GM23248 (cell line): ENCODE results near the gene CORO2A. TPM values are rescaled to one million over a fixed set of nuclear protein-coding genes. Genes with fewer than 3 reads are reported as not detected.
A peak's percentile ranks its signal among the peaks of the same experiment; 100 is the strongest.
"Not testable (repeated sequence)": the region's sequence is repeated elsewhere in the genome, so short reads cannot be mapped to it uniquely, and the experiment has no call there.

Experiments
- DNase-seq: peaks from one replicate; pipeline ENCODE4 v3.0.0-alpha.2; 2015
- H2AFZ ChIP-seq: fragments of 200-600 bp; sonication (generic); 2 replicates; pipeline ENCODE4 v1.6.1; 2016; ENCODE audit warnings: antibody characterized with exemption
- H3F3A ChIP-seq: fragments of 200-600 bp; sonication (generic); 2 replicates; pipeline ENCODE4 v1.6.1; 2016; ENCODE audit warnings: mild to moderate bottlenecking, antibody characterized with exemption, mixed run types; ENCODE audit not compliant: insufficient read depth
- H3K27ac ChIP-seq: fragments of 200-600 bp; sonication (generic); 2 replicates; pipeline ENCODE4 v1.5.1; 2016; ENCODE audit warnings: mild to moderate bottlenecking
- H3K27me3 ChIP-seq: fragments of 200-600 bp; sonication (generic); replicated peaks from 2 replicates; pipeline ENCODE4 v1.6.1; 2016; ENCODE audit warnings: mild to moderate bottlenecking; ENCODE audit not compliant: insufficient read depth
- H3K36me3 ChIP-seq: fragments of 200-600 bp; sonication (generic); 2 replicates; pipeline ENCODE4 v1.6.1; 2016; ENCODE audit warnings: low read depth, mild to moderate bottlenecking
- H3K4me1 ChIP-seq: fragments of 200-600 bp; sonication (generic); 2 replicates; pipeline ENCODE4 v1.6.1; 2016; ENCODE audit warnings: mild to moderate bottlenecking; ENCODE audit not compliant: insufficient read depth
- H3K4me2 ChIP-seq: fragments of 200-600 bp; sonication (generic); one replicate; pipeline ENCODE4 v1.6.1; 2016; ENCODE audit warnings: mild to moderate bottlenecking; ENCODE audit not compliant: unreplicated experiment
- H3K4me3 ChIP-seq: fragments of 200-600 bp; sonication (generic); 2 replicates; pipeline ENCODE4 v1.5.1; 2016; ENCODE audit warnings: mild to moderate bottlenecking
- H3K79me2 ChIP-seq: fragments of 200-600 bp; sonication (generic); 2 replicates; pipeline ENCODE4 v1.6.1; 2016; ENCODE audit warnings: mild to moderate bottlenecking; ENCODE audit not compliant: insufficient read depth
- H3K9ac ChIP-seq: fragments of 200-600 bp; sonication (generic); 2 replicates; pipeline ENCODE4 v1.6.1; 2016; ENCODE audit warnings: mild to moderate bottlenecking
- H3K9me2 ChIP-seq: fragments of 200-600 bp; sonication (generic); 2 replicates; pipeline ENCODE4 v1.6.1; 2016; ENCODE audit warnings: mixed run types, mild to moderate bottlenecking, moderate library complexity; ENCODE audit not compliant: insufficient read depth
- H3K9me3 ChIP-seq: fragments of 200-600 bp; sonication (generic); one replicate; pipeline ENCODE4 v1.6.1; 2017; ENCODE audit warnings: low read depth
- H4K20me1 ChIP-seq: fragments of 200-600 bp; sonication (generic); 2 replicates; pipeline ENCODE4 v1.6.0; 2016; ENCODE audit not compliant: insufficient read depth
- EZH2 ChIP-seq: fragments of 200-600 bp; sonication (generic); IDR thresholded peaks from 2 replicates; pipeline ENCODE4 v1.6.1; 2018; ENCODE audit warnings: antibody characterized with exemption, mild to moderate bottlenecking; ENCODE audit not compliant: insufficient read depth, poor library complexity, severe bottlenecking
- EZH2phosphoT487 ChIP-seq: fragments of 200-600 bp; sonication (generic); IDR thresholded peaks from 2 replicates; pipeline ENCODE4 v1.6.1; 2018; ENCODE audit warnings: antibody characterized with exemption, moderate library complexity, mild to moderate bottlenecking, low read depth; ENCODE audit not compliant: insufficient read depth
- WGBS, 2 experiments: methylation state at CpG; one replicate each; pipeline ENCODE4 v1.1.6; 2015 to 2017; ENCODE audit warnings: low lambda C conversion rate in 2 of 2, low coverage in 1 of 2; ENCODE audit errors: missing lambda C conversion rate in 2 of 2; 5-methylcytosine and 5-hydroxymethylcytosine counted together
- in situ Hi-C: fragments of 300-500 bp; cut with MboI; formaldehyde crosslinking; loops from 2 replicates; pipeline ENCODE4 v1.15.0; 2020
- polyA plus RNA-seq: library from polyadenylated mRNA; unstranded; fragments of >200 nt; fragmentation: Nextera tagmentation; extraction: Ambion mirVana; gene quantifications from 2 replicates; pipeline ENCODE4 v1.2.1, GENCODE V29; 2016
- total RNA-seq: library from RNA; depleted of rRNA; stranded (reverse); fragments of >200 nt; shearing (Covaris generic); gene quantifications from 2 replicates; pipeline ENCODE4 v1.2.3, GENCODE V29; 2014

CORO2A gene
- total and polyA plus RNA-seq, 2 experiments from 2014 or later: 0.86 to 1.3 TPM

- Histone ChIP-seq H3K9me3 (no peaks in the 10 kb centered on the region), H3K9ac (no peak overlapping the region), H2AFZ (no peak overlapping the region), H3K4me3 (no peak overlapping the region), H4K20me1 (no peaks in the 10 kb centered on the region), H3F3A (peaks cover 21% of the 10 kb centered on the region), H3K9me2 (no peaks in the 10 kb centered on the region), H3K27me3 (no peaks in the 10 kb centered on the region), H3K27ac (no peak overlapping the region), H3K4me1 (peaks cover 35% of the 10 kb centered on the region), H3K36me3 (peaks cover 9% of the 10 kb centered on the region; the same call in 1 of the 2 replicates), H3K79me2 (peaks cover 29% of the 10 kb centered on the region), H3K4me2 (no peak overlapping the region)
- 79% methylated on average over 5 of the region's 5 CpGs for WGBS, 2 experiments
- DNase-seq: no peak
- TF ChIP-seq EZH2: no peak
- in situ Hi-C loops: no loop called here
Observed at GRCh38 chr9:98078895-98079294, 113.5 kb downstream of the CORO2A start.

GRCh38 chr9:98076514-98076890, 115.9 kb downstream of the CORO2A start:
- H3K4me3 ChIP-seq, H3K9me2 ChIP-seq, H3K9ac ChIP-seq, DNase-seq, H2AFZ ChIP-seq, H3K4me2 ChIP-seq, H3K36me3 ChIP-seq, in situ Hi-C loops, H3K27me3 ChIP-seq, H3K9me3 ChIP-seq, H4K20me1 ChIP-seq, H3K27ac ChIP-seq: not testable (repeated sequence)
- peaks cover 28% of the 10 kb centered on the region for H3K4me1 ChIP-seq
- H3K79me2 ChIP-seq: peaks cover 45% of the 10 kb centered on the region
- peaks cover 29% of the 10 kb centered on the region for H3F3A ChIP-seq
- WGBS, 2 experiments: 93 to 94% methylated on average over 8 of the region's 8 CpGs

- Histone ChIP-seq H3K9ac (peak overlapping the region; percentile 10; the same call in 1 of the 2 replicates), H3K27me3 (no peaks in the 10 kb centered on the region), H3K36me3 (peaks cover 9% of the 10 kb centered on the region; the same call in 1 of the 2 replicates), H3K9me3 (no peaks in the 10 kb centered on the region), H3K4me1 (peaks cover 17% of the 10 kb centered on the region), H3F3A (peaks cover 19% of the 10 kb centered on the region), H3K9me2 (no peaks in the 10 kb centered on the region), H3K27ac (peak overlapping the region; percentile 39), H4K20me1 (no peaks in the 10 kb centered on the region), H3K79me2 (peaks cover 56% of the 10 kb centered on the region), H3K4me2 (peak overlapping the region; percentile 63), H2AFZ (peak overlapping the region; percentile 52; the same call in 1 of the 2 replicates), H3K4me3 (no peak overlapping the region)
- WGBS, 2 experiments: 27 to 47% methylated on average over 4 to 6 of the region's 6 CpGs
- in situ Hi-C loops: no loop called here
- TF ChIP-seq EZH2 (no peak), EZH2phosphoT487 (no peak)
- peak; percentile 90 for DNase-seq
Observed at GRCh38 chr9:98075332-98075805, 117.1 kb downstream of the CORO2A start.

GRCh38 chr9:98074115-98074990, 118.1 kb downstream of the CORO2A start:
- Histone ChIP-seq H2AFZ (peak overlapping the region; percentile 52; the same call in 1 of the 2 replicates), H3K27me3 (no peaks in the 10 kb centered on the region), H3K27ac (peak overlapping the region; percentile 39), H3K4me2 (peak overlapping the region; percentile 54), H3K36me3 (peaks cover 5% of the 10 kb centered on the region; the same call in 1 of the 2 replicates), H3K79me2 (peaks cover 66% of the 10 kb centered on the region), H3K9me3 (no peaks in the 10 kb centered on the region), H3K4me1 (peaks cover 14% of the 10 kb centered on the region), H3K4me3 (no peak overlapping the region), H3K9me2 (no peaks in the 10 kb centered on the region), H3F3A (peaks cover 19% of the 10 kb centered on the region; the same call in 1 of the 2 replicates), H3K9ac (peak overlapping the region; percentile 34; the same call in 1 of the 2 replicates), H4K20me1 (no peaks in the 10 kb centered on the region)
- peak; percentile 73 for DNase-seq
- WGBS, 2 experiments: 40 to 41% methylated on average over 13 of the region's 13 CpGs
- no peak for TF ChIP-seq EZH2phosphoT487
- TF ChIP-seq EZH2: no peak
- in situ Hi-C loops: no loop called here
